ENCODE data around the gene KCNT1. TPM values are rescaled to one million over a fixed set of nuclear protein-coding genes. Genes with fewer than 3 reads are reported as not detected.

The KCNT1 gene
- polyA plus RNA-seq, 1 donor (not counting 4 experiments of a cell fraction or from before 2014, with no cell fraction given), result not detected

DNA sequence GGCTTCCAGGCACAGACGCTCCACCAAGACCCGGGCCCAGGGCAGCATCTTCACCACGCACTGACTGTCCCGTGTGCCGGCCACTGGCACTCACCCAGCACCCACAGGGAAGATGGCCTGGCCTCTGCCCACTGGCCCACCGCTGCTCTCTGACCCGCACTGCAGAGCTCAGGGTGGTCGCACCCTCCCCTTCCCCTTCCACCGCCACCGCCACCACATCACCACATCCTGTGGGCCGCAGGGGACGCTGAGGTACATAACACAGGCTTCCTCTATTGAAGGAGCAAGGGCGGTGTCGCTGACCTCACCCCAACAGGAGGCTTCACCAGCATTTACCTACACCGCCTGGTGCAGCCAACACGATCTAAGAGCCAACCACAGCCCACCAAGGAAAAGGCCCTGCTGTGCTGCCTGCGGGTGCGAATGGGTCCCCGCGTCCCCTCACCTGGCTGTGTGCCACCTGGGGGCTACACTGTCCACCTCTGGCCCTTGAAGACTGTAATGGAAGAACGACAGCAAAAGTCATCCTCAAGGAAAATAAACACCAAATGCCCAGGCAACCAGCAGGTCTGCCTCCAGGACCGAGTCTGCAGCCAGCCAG is 103.5 kb downstream of the KCNT1 start:
- H3K79me2 ChIP-seq (ENCODE audit: control insufficient read depth, insufficient read depth, low read length), result no peaks in the 10 kb centered on the region
- no peaks in the 10 kb centered on the region for H3K9me1 ChIP-seq (ENCODE audit: control insufficient read depth, extremely low read depth, insufficient read depth, low read length)
- no peaks in the 10 kb centered on the region for H3K9me3 ChIP-seq (ENCODE audit: control insufficient read depth, low read depth, low read length)
- H3K27ac ChIP-seq (ENCODE audit: control insufficient read depth, insufficient read depth, low read length), result no peak overlapping the region
- H3K36me3 ChIP-seq (ENCODE audit: control insufficient read depth in 2 of 2, extremely low read depth in 1 of 2, insufficient read depth in 2 of 2, low read length in 2 of 2), result peaks cover 2 to 4% of the 10 kb centered on the region in 2 experiments
- no peak overlapping the region for H3K9ac ChIP-seq (ENCODE audit: control insufficient read depth, extremely low read depth, insufficient read depth, low read length)
- H3K4me2 ChIP-seq (ENCODE audit: control insufficient read depth, extremely low read depth, insufficient read depth, low read depth, low read length), result no peak overlapping the region
- H3K27me3 ChIP-seq (ENCODE audit: control insufficient read depth, extremely low read depth, insufficient read depth, low read length), result no peaks in the 10 kb centered on the region
- TF ChIP-seq EZH2 (IDR thresholded peaks at IDR 0.05; ENCODE audit: low read length), result no peak
- TF ChIP-seq, protein P1, sequence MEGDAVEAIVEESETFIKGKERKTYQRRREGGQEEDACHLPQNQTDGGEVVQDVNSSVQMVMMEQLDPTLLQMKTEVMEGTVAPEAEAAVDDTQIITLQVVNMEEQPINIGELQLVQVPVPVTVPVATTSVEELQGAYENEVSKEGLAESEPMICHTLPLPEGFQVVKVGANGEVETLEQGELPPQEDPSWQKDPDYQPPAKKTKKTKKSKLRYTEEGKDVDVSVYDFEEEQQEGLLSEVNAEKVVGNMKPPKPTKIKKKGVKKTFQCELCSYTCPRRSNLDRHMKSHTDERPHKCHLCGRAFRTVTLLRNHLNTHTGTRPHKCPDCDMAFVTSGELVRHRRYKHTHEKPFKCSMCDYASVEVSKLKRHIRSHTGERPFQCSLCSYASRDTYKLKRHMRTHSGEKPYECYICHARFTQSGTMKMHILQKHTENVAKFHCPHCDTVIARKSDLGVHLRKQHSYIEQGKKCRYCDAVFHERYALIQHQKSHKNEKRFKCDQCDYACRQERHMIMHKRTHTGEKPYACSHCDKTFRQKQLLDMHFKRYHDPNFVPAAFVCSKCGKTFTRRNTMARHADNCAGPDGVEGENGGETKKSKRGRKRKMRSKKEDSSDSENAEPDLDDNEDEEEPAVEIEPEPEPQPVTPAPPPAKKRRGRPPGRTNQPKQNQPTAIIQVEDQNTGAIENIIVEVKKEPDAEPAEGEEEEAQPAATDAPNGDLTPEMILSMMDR (optimal IDR thresholded peaks at IDR 0.05 in 1 of 3, IDR thresholded peaks at IDR 0.05 in 1 of 3, conservative IDR thresholded peaks at IDR 0.05 in 1 of 3; ENCODE audit: extremely low read depth in 1 of 3, insufficient read depth in 2 of 3, low read length in 3 of 3), result no peak
- no peaks in the 10 kb centered on the region for H3K4me1 ChIP-seq (ENCODE audit: control insufficient read depth, extremely low read depth, insufficient read depth, low read length)
- no peaks in the 10 kb centered on the region for H4K20me1 ChIP-seq (ENCODE audit: control insufficient read depth, extremely low read depth, insufficient read depth, low read length)
- H3K4me3 ChIP-seq (ENCODE audit: control insufficient read depth in 2 of 3, extremely low read depth in 1 of 3, insufficient read depth in 2 of 3, low read depth in 1 of 3, low read length in 3 of 3), result no peak overlapping the region
- no peak for DNase-seq (ENCODE audit: low read depth, low spot score)
- no peak for FAIRE-seq
- dilution Hi-C loops (cut with MboI; ENCODE audit: extremely low pct_ligation_motif_present, low sequenced_read_pairs), result no loop called here
- no peak overlapping the region for H2AFZ ChIP-seq (ENCODE audit: control insufficient read depth, low read length)

DNA sequence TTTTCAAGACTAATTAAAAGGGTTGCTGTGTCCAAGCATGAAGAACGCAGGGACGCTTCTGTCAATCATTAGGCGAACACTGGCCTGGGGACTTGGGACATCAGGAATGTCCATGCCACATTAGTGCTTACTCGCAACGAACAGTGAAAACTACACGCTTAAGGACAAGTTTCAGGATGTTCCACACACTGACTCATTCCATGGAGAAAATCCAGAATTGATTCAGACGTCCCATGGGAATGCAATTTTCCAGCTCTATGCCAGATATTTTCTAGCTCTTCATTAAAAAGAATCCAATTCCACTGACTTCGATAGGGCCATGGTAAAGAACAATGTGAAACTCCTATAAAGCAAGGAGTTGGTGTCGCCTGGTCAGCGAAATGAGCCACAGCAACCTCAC is 107.2 kb downstream of the KCNT1 start:
- TF ChIP-seq, protein P1 (optimal IDR thresholded peaks at IDR 0.05 in 1 of 3, IDR thresholded peaks at IDR 0.05 in 1 of 3, conservative IDR thresholded peaks at IDR 0.05 in 1 of 3; ENCODE audit: extremely low read depth in 1 of 3, insufficient read depth in 2 of 3, low read length in 3 of 3), result no peak
- TF ChIP-seq EZH2 (IDR thresholded peaks at IDR 0.05; ENCODE audit: low read length), result no peak
- no peaks in the 10 kb centered on the region for H3K27me3 ChIP-seq (ENCODE audit: control insufficient read depth, extremely low read depth, insufficient read depth, low read length)
- no peak for DNase-seq (ENCODE audit: low read depth, low spot score)
- H3K9ac ChIP-seq (ENCODE audit: control insufficient read depth, extremely low read depth, insufficient read depth, low read length), result no peak overlapping the region
- no peak overlapping the region for H3K4me3 ChIP-seq (ENCODE audit: control insufficient read depth in 2 of 3, extremely low read depth in 1 of 3, insufficient read depth in 2 of 3, low read depth in 1 of 3, low read length in 3 of 3)
- H4K20me1 ChIP-seq (ENCODE audit: control insufficient read depth, extremely low read depth, insufficient read depth, low read length), result no peaks in the 10 kb centered on the region
- H3K79me2 ChIP-seq (ENCODE audit: control insufficient read depth, insufficient read depth, low read length), result no peaks in the 10 kb centered on the region
- dilution Hi-C loops (cut with MboI; ENCODE audit: extremely low pct_ligation_motif_present, low sequenced_read_pairs), result no loop called here
- H3K9me1 ChIP-seq (ENCODE audit: control insufficient read depth, extremely low read depth, insufficient read depth, low read length), result no peaks in the 10 kb centered on the region
- no peaks in the 10 kb centered on the region for H3K9me3 ChIP-seq (ENCODE audit: control insufficient read depth, low read depth, low read length)
- peaks cover 10% of the 10 kb centered on the region in 2 experiments for H3K36me3 ChIP-seq (ENCODE audit: control insufficient read depth in 2 of 2, extremely low read depth in 1 of 2, insufficient read depth in 2 of 2, low read length in 2 of 2)
- no peak overlapping the region for H3K4me2 ChIP-seq (ENCODE audit: control insufficient read depth, extremely low read depth, insufficient read depth, low read depth, low read length)
- no peak for FAIRE-seq
- no peaks in the 10 kb centered on the region for H3K4me1 ChIP-seq (ENCODE audit: control insufficient read depth, extremely low read depth, insufficient read depth, low read length)
- H2AFZ ChIP-seq (ENCODE audit: control insufficient read depth, low read length), result no peak overlapping the region
- no peak overlapping the region for H3K27ac ChIP-seq (ENCODE audit: control insufficient read depth, insufficient read depth, low read length)

Data from keratinocyte (primary cell).